HepG2 (cell line): Measurements from ENCODE around the gene FUT4. TPM values are rescaled to one million over a fixed set of nuclear protein-coding genes. Genes with fewer than 3 reads are reported as not detected.

Experiments
- AKAP8 ChIP-seq: sonication (generic); formaldehyde crosslinking; IDR thresholded peaks from 2 replicates; pipeline ENCODE4 v1.5.1; 2020; ENCODE audit warnings: mild to moderate bottlenecking, missing genetic modification reagents
- ARHGAP35 ChIP-seq: sonication (generic); formaldehyde crosslinking; IDR thresholded peaks from 2 replicates; pipeline ENCODE4 v1.9.0; 2022; ENCODE audit warnings: mild to moderate bottlenecking, inconsistent platforms, moderate library complexity, missing genetic modification reagents, borderline replicate concordance
- ATF6 ChIP-seq: sonication (generic); formaldehyde crosslinking; conservative IDR thresholded peaks from 2 replicates; pipeline ENCODE4 v1.4.0; 2020; ENCODE audit warnings: missing genetic modification reagents
- BCLAF1 ChIP-seq: fragments of 450-650 bp; IDR thresholded peaks from 2 replicates; pipeline ENCODE4 v1.6.1; 2017; ENCODE audit warnings: mild to moderate bottlenecking
- CEBPZ ChIP-seq: IDR thresholded peaks from 2 replicates; pipeline ENCODE4 v1.6.1; 2012; ENCODE audit warnings: low read length, improper control_type of control experiment
- HNRNPK ChIP-seq: fragments of 200-400 bp; formaldehyde crosslinking; IDR thresholded peaks from 2 replicates; pipeline ENCODE4 v1.6.1; 2018; ENCODE audit warnings: low read length, low read depth, moderate library complexity, mild to moderate bottlenecking; ENCODE audit not compliant: poor library complexity, severe bottlenecking
- KLF9 ChIP-seq: IDR thresholded peaks from 2 replicates; pipeline ENCODE4 v1.6.1; 2016; ENCODE audit warnings: low read depth
- TP53 ChIP-seq: sonication (generic); formaldehyde crosslinking; conservative IDR thresholded peaks from 2 replicates; pipeline ENCODE4 v1.4.0; 2020; ENCODE audit warnings: missing genetic modification reagents
- UBTF ChIP-seq: sonication (generic); formaldehyde crosslinking; IDR thresholded peaks from 2 replicates; pipeline ENCODE4 v1.4.0; 2020; ENCODE audit warnings: mild to moderate bottlenecking, missing genetic modification reagents
- ZHX1 ChIP-seq: sonication (generic); formaldehyde crosslinking; IDR thresholded peaks from 2 replicates; pipeline ENCODE4 v1.8.1; 2022; ENCODE audit warnings: low read depth, mild to moderate bottlenecking, missing genetic modification reagents
- ZMAT3 ChIP-seq: sonication (generic); formaldehyde crosslinking; conservative IDR thresholded peaks from 2 replicates; pipeline ENCODE4 v1.7.0; 2021; ENCODE audit warnings: missing genetic modification reagents
- ZNF460 ChIP-seq: sonication (generic); formaldehyde crosslinking; IDR thresholded peaks from 2 replicates; pipeline ENCODE4 v1.5.1; 2020; ENCODE audit warnings: missing genetic modification reagents, mild to moderate bottlenecking, borderline replicate concordance
- ZNF557 ChIP-seq: sonication (generic); formaldehyde crosslinking; IDR thresholded peaks from 2 replicates; pipeline ENCODE4 v1.4.0; 2020; ENCODE audit warnings: missing genetic modification reagents
- ZNF75D ChIP-seq: sonication (generic); formaldehyde crosslinking; IDR thresholded peaks from 2 replicates; pipeline ENCODE4 v1.8.1; 2023; ENCODE audit warnings: missing genetic modification reagents, mild to moderate bottlenecking, borderline replicate concordance
- polyA plus RNA-seq, 8 experiments: library from polyadenylated mRNA; depleted of rRNA in 3 of 8; stranded (reverse) in 7 of 8; unstranded in 1 of 8; fragments of >200 nt; fragmentation: Illumina TruSeq in 4 of 8; extraction: Trizol in 4 of 8; gene quantifications; 2 replicates each; pipeline versions ENCODE4 v1.2.1 to v1.2.3, GENCODE V29; 2011 to 2016; ENCODE audit warnings: low read depth in 4 of 8, missing spikeins in 1 of 8, mixed read lengths in 1 of 8; ENCODE audit not compliant: insufficient read depth in 1 of 8
- total RNA-seq, 5 experiments: library from RNA; depleted of rRNA; stranded (reverse); fragments of >200 nt; fragmentation: Illumina TruSeq; extraction: Trizol; gene quantifications; 2 replicates each; pipeline ENCODE4 v1.2.3, GENCODE V29; 2016; ENCODE audit warnings: low read depth in 1 of 5

The FUT4 gene
- total and polyA plus RNA-seq, 2 of the 13 experiments (the other 11 are each of a cell fraction or from before 2014, with no cell fraction given) = 0.28 to 0.60 TPM

GRCh38 chr11:94511932-94512781 lies 31.6 kb upstream of the FUT4 start, which contains the start of gene C11orf97 (continued):
- no peak for TF ChIP-seq ZNF75D (CRISPR knock-in tag)
- no peak for TF ChIP-seq BCLAF1
- no peak for TF ChIP-seq AKAP8 (CRISPR knock-in tag)
- TF ChIP-seq ARHGAP35 (CRISPR knock-in tag) = no peak
- no peak for TF ChIP-seq ZHX1 (CRISPR knock-in tag)
- no peak for TF ChIP-seq ZMAT3 (CRISPR knock-in tag)
- TF ChIP-seq ZNF557 (CRISPR knock-in tag) = no peak
- TF ChIP-seq TP53 (CRISPR knock-in tag) = no peak
- no peak for TF ChIP-seq KLF9 (CRISPR knock-in tag)
- peak; percentile 63; the same call in 1 of the 2 replicates for TF ChIP-seq UBTF (CRISPR knock-in tag)
- peak; percentile 31 for TF ChIP-seq HNRNPK
- TF ChIP-seq ATF6 = no peak
- TF ChIP-seq CEBPZ = no peak
- no peak for TF ChIP-seq ZNF460 (CRISPR knock-in tag)
